Caco-2 (cell line): ENCODE results near the gene STXBP1. TPM values are rescaled to one million over a fixed set of nuclear protein-coding genes. Genes with fewer than 3 reads are reported as not detected.

Experiments used
- BruUV-seq: library from RNA; stranded (reverse); fragments of 400-500 nt; replicated peaks from 2 replicates; lab custom pipeline; 2021; lab: Mats Ljungman, UMichigan
- CTCF ChIA-PET: fragments of 300-600 bp; sonication (Branson Sonifier 250); formaldehyde crosslinking; loops from one replicate; lab custom pipeline; 2022; ENCODE audit warnings: antibody characterized with exemption; lab: Charles Lee
- POLR2A ChIA-PET: fragments of 300-600 bp; sonication (Branson Sonifier 250); formaldehyde crosslinking; loops from one replicate; lab custom pipeline; 2022; ENCODE audit warnings: antibody characterized with exemption; lab: Charles Lee
- DNase-seq, 2 experiments: peaks; one replicate each; pipeline versions ENCODE4 v3.0.0 to v3.0.0-alpha.2; 2020 to 2022
- H3K27me3 ChIP-seq: replicated peaks from 2 replicates; pipeline ENCODE4 v1.6.0; 2011; ENCODE audit warnings: low read length; ENCODE audit not compliant: control insufficient read depth, insufficient read depth
- H3K36me3 ChIP-seq: 2 replicates; pipeline ENCODE4 v1.5.1; 2011; ENCODE audit warnings: low read length; ENCODE audit not compliant: control insufficient read depth, insufficient read depth
- H3K4me1 ChIP-seq: fragments of 250-450 bp; sonication (Bioruptor Pico); 2 replicates; pipeline ENCODE4 v1.5.1; 2020; ENCODE audit warnings: mild to moderate bottlenecking
- H3K4me3 ChIP-seq: 2 replicates; pipeline ENCODE4 v1.5.1; 2011; ENCODE audit warnings: low read depth, mild to moderate bottlenecking, control low read depth, low read length
- H3K9me3 ChIP-seq: fragments of 250-450 bp; sonication (Bioruptor Pico); 2 replicates; pipeline ENCODE4 v1.5.1; 2020; ENCODE audit warnings: mild to moderate bottlenecking, moderate library complexity
- H3K27ac Mint-ChIP-seq: one replicate; pipeline ENCODE4 v1.8.0; 2022; ENCODE audit warnings: mixed read lengths; ENCODE audit not compliant: unreplicated experiment
- H3K27me3 Mint-ChIP-seq: one replicate; pipeline ENCODE4 v1.8.0; 2022; ENCODE audit warnings: mixed read lengths; ENCODE audit not compliant: insufficient read depth, unreplicated experiment
- H3K36me3 Mint-ChIP-seq: one replicate; pipeline ENCODE4 v1.8.0; 2022; ENCODE audit warnings: mild to moderate bottlenecking, mixed read lengths; ENCODE audit not compliant: insufficient read depth, unreplicated experiment
- H3K4me1 Mint-ChIP-seq: one replicate; pipeline ENCODE4 v1.8.0; 2022; ENCODE audit warnings: low read depth, mixed read lengths; ENCODE audit not compliant: unreplicated experiment
- H3K4me3 Mint-ChIP-seq: one replicate; pipeline ENCODE4 v1.8.0; 2022; ENCODE audit warnings: mild to moderate bottlenecking, moderate library complexity, mixed read lengths; ENCODE audit not compliant: unreplicated experiment
- H3K9me3 Mint-ChIP-seq: one replicate; pipeline ENCODE4 v1.8.0; 2022; ENCODE audit warnings: mixed read lengths; ENCODE audit not compliant: unreplicated experiment
- intact Hi-C: fragments of 100-400 bp; cut with micrococcal nuclease; formaldehyde crosslinking; loops from one replicate; pipeline ENCODE4 v1.10.0; 2022; ENCODE audit not compliant: unreplicated experiment
- total RNA-seq: library from RNA; stranded (reverse); gene quantifications from 2 replicates; pipeline ENCODE4 v1.2.3, GENCODE V29; 2022
- TF ChIP-seq, protein P1 (sequence below), 2 experiments: fragments of 200-600 bp in 1 of 2; IDR thresholded peaks; 1 replicate in 1 of 2; 2 replicates in 1 of 2; pipeline versions ENCODE4 v1.5.1 to v1.8.0; 2011 to 2022; ENCODE audit warnings: antibody characterized with exemption in 1 of 2, control low read depth in 1 of 2, inconsistent platforms in 1 of 2, low read depth in 1 of 2, low read length in 1 of 2, mild to moderate bottlenecking in 1 of 2, moderate library complexity in 1 of 2; ENCODE audit not compliant: insufficient read depth in 1 of 2, severe bottlenecking in 1 of 2, unreplicated experiment in 1 of 2

Gene STXBP1
- total RNA-seq, 1 experiment from 2014 or later = 5.5 TPM

DNA sequence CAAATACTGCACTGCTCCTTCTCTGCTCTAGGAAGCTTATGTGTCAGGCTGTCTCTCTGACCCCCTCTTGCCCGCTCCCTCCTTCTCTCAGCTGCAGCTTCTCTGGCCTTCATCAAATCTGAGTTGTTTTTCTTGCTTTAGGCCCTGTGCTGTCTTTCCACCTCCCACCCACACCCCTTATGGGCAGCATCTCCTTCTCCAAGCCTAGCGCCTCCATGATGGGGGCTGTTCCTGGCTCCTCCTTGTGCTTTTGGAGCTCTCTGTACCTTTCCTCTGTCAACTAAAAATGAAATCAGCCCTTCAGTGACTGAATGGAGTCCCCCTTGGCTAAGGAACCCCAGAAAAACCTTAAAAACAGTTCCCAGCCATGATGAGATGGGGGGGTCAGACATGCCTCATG, 88.1 kb downstream of the STXBP1 start:
- no peaks in the 10 kb centered on the region for H3K9me3 Mint-ChIP-seq
- DNase-seq = no peak
- peak overlapping the region; percentile 45 for H3K4me3 Mint-ChIP-seq
- H3K27ac Mint-ChIP-seq = no peak overlapping the region
- H3K27me3 Mint-ChIP-seq = no peaks in the 10 kb centered on the region
- intact Hi-C loops = no loop called here
- H3K4me1 Mint-ChIP-seq = no peaks in the 10 kb centered on the region
- peaks cover 6% of the 10 kb centered on the region for H3K36me3 Mint-ChIP-seq
- CTCF ChIA-PET = no interaction called here
- Histone ChIP-seq H3K9me3 (no peaks in the 10 kb centered on the region), H3K27me3 (no peaks in the 10 kb centered on the region), H3K4me3 (no peak overlapping the region), H3K36me3 (no peaks in the 10 kb centered on the region), H3K4me1 (no peaks in the 10 kb centered on the region)
- TF ChIP-seq, protein P1, sequence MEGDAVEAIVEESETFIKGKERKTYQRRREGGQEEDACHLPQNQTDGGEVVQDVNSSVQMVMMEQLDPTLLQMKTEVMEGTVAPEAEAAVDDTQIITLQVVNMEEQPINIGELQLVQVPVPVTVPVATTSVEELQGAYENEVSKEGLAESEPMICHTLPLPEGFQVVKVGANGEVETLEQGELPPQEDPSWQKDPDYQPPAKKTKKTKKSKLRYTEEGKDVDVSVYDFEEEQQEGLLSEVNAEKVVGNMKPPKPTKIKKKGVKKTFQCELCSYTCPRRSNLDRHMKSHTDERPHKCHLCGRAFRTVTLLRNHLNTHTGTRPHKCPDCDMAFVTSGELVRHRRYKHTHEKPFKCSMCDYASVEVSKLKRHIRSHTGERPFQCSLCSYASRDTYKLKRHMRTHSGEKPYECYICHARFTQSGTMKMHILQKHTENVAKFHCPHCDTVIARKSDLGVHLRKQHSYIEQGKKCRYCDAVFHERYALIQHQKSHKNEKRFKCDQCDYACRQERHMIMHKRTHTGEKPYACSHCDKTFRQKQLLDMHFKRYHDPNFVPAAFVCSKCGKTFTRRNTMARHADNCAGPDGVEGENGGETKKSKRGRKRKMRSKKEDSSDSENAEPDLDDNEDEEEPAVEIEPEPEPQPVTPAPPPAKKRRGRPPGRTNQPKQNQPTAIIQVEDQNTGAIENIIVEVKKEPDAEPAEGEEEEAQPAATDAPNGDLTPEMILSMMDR (IDR thresholded peaks at IDR 0.05; ENCODE audit: insufficient read depth in 1 of 2, low read depth in 1 of 2, low read length in 1 of 2, severe bottlenecking in 1 of 2, unreplicated experiment in 1 of 2) = no peak
- no TSS peak for BruUV-seq
- POLR2A ChIA-PET = no interaction called here

DNA sequence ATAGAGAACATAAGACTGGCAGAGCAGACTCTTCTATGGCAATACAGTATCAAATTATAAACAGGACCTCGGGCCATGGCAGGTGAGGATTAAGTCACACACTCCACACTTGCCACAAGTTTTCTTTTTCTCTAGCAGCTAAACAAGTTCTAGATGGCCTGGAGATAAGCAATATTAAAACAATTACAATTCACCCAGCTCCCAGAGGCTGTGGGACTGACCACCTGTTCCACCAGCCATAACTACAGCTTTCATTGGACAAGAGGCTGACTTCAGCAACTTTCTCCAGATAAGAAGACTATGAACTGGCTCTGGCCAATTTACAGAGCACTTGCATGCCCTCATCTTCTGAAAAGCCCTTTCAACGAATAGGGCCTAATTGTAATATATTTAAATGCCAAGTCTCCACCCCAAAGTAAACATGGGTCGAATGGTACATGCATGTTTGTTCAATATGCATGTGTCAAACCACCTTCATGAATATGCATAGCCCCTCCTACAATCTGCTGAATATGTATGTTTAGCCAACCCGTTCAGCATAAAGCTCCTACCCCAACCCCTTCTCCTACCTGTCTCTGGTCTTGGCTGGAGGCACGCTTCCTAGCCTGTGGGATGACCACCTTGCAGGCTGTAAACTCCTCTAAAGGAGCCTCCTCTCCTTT, 88.6 kb downstream of the STXBP1 start:
- ChIA-PET POLR2A (no interaction called here), CTCF (interaction anchor here (0.6 to 1.3 kb wide), 2 partner anchors 34 to 191 kb away, joined by 4 to 11 read pairs; partner anchors contain the start of gene TOR2A)
- peaks cover 6% of the 10 kb centered on the region for H3K36me3 Mint-ChIP-seq
- BruUV-seq = no TSS peak
- no peak for DNase-seq
- H3K9me3 Mint-ChIP-seq = no peaks in the 10 kb centered on the region
- Histone ChIP-seq H3K4me3 (no peak overlapping the region), H3K27me3 (no peaks in the 10 kb centered on the region), H3K36me3 (no peaks in the 10 kb centered on the region), H3K9me3 (no peaks in the 10 kb centered on the region), H3K4me1 (no peaks in the 10 kb centered on the region)
- TF ChIP-seq, protein P1 (IDR thresholded peaks at IDR 0.05; ENCODE audit: insufficient read depth in 1 of 2, low read depth in 1 of 2, low read length in 1 of 2, severe bottlenecking in 1 of 2, unreplicated experiment in 1 of 2) = no peak
- H3K4me3 Mint-ChIP-seq = peak overlapping the region; percentile 45
- no peaks in the 10 kb centered on the region for H3K4me1 Mint-ChIP-seq
- H3K27me3 Mint-ChIP-seq = no peaks in the 10 kb centered on the region
- intact Hi-C loops = no loop called here
- H3K27ac Mint-ChIP-seq = no peak overlapping the region

DNA sequence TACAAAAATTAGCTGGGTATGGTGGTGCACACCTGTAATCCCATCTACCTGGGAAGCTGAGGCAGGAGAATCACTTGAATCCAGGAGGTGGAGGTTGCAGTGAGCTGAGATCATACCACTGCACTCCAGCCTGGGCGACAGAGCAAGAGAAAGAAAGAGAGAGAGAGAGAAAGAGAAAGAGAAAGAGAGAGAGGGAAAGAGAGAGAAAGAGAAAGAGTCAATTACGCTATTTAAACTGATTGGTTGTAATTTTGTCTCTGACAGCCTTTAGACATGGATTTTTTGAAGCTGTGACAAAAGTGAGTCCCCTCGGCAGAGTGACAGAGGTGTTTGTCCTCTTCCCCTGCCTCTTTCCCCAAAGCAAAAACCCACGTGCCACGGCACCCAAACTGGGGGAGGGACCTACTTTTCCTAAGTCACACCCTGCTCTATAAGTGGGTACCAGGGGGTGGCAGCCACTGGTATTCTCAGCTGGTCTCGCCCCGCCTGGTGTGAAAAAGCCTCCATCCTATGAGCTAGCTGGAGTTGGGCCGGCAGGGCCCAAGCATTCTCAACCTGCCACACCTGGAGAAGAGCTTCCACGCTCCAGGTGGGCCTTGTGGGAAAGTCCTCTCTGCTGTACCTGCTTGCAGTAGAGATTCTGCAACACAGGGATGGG, 91.3 kb downstream of the STXBP1 start:
- Mint-ChIP-seq H3K9me3 (peaks cover 3% of the 10 kb centered on the region), H3K27me3 (no peaks in the 10 kb centered on the region), H3K27ac (no peak overlapping the region), H3K4me3 (no peak overlapping the region), H3K4me1 (no peaks in the 10 kb centered on the region), H3K36me3 (peaks cover 6% of the 10 kb centered on the region)
- ChIA-PET CTCF (interaction anchor here (1.5 kb wide), 1 partner anchor 32 kb away, joined by 6 read pairs; the partner anchor contains the start of gene TOR2A), POLR2A (no interaction called here)
- no peak for DNase-seq
- TF ChIP-seq, protein P1 (IDR thresholded peaks at IDR 0.05; ENCODE audit: insufficient read depth in 1 of 2, low read depth in 1 of 2, low read length in 1 of 2, severe bottlenecking in 1 of 2, unreplicated experiment in 1 of 2) = no peak
- no peaks in the 10 kb centered on the region for H3K9me3 ChIP-seq
- H3K4me3 ChIP-seq = no peak overlapping the region
- BruUV-seq = no TSS peak
- H3K36me3 ChIP-seq = no peaks in the 10 kb centered on the region
- intact Hi-C loops = no loop called here
- no peaks in the 10 kb centered on the region for H3K27me3 ChIP-seq
- H3K4me1 ChIP-seq = no peaks in the 10 kb centered on the region
